Activated naive CD8-positive, alpha-beta T cell treated with anti-CD3 and anti-CD28 coated beads for 36 hours (primary cell): ENCODE measurements around the gene ADIRF. TPM values are rescaled to one million over a fixed set of nuclear protein-coding genes. Genes with fewer than 3 reads are reported as not detected.
A peak's percentile ranks its signal among the peaks of the same experiment; 100 is the strongest.

Source experiments
- DNase-seq: peaks from one replicate; pipeline ENCODE4 v3.0.0; 2021
- H3K27ac Mint-ChIP-seq: one replicate; pipeline ENCODE4 v1.8.0; 2022; ENCODE audit warnings: mild to moderate bottlenecking, moderate library complexity, mixed read lengths
- H3K27me3 Mint-ChIP-seq: one replicate; pipeline ENCODE4 v1.8.0; 2022; ENCODE audit warnings: mild to moderate bottlenecking, mixed read lengths
- H3K36me3 Mint-ChIP-seq: one replicate; pipeline ENCODE4 v1.8.0; 2021; ENCODE audit warnings: mild to moderate bottlenecking, mixed read lengths
- H3K4me1 Mint-ChIP-seq: one replicate; pipeline ENCODE4 v1.8.0; 2021; ENCODE audit warnings: mixed read lengths
- H3K4me3 Mint-ChIP-seq: one replicate; pipeline ENCODE4 v1.8.0; 2022; ENCODE audit warnings: mild to moderate bottlenecking, moderate library complexity, mixed read lengths
- H3K9me3 Mint-ChIP-seq: one replicate; pipeline ENCODE4 v1.8.0; 2022; ENCODE audit warnings: mixed read lengths
- total RNA-seq, 2 experiments: library from RNA; stranded (reverse); gene quantifications; one replicate each; pipeline ENCODE4 v1.2.3, GENCODE V29; 2021

The ADIRF gene
- total RNA-seq, 2 experiments from 2014 or later, result not detected

- peaks cover 12% of the 10 kb centered on the region for H3K9me3 Mint-ChIP-seq
- no peak for DNase-seq
- no peak overlapping the region for H3K4me3 Mint-ChIP-seq
- no peak overlapping the region for H3K27ac Mint-ChIP-seq
- no peaks in the 10 kb centered on the region for H3K27me3 Mint-ChIP-seq
- H3K4me1 Mint-ChIP-seq, result peaks cover 5% of the 10 kb centered on the region
- no peaks in the 10 kb centered on the region for H3K36me3 Mint-ChIP-seq
Measured at GRCh38 chr10:86955501-86956194, 12.6 kb upstream of the ADIRF start.

- Mint-ChIP-seq H3K27ac (no peak overlapping the region), H3K4me3 (no peak overlapping the region), H3K4me1 (no peaks in the 10 kb centered on the region), H3K36me3 (no peaks in the 10 kb centered on the region), H3K27me3 (no peaks in the 10 kb centered on the region), H3K9me3 (peaks cover 12% of the 10 kb centered on the region)
- no peak for DNase-seq
Measured at GRCh38 chr10:86956195-86956847, 12.0 kb upstream of the ADIRF start.

GRCh38 chr10:86956848-86957448, 11.3 kb upstream of the ADIRF start:
- no peak overlapping the region for H3K4me3 Mint-ChIP-seq
- H3K9me3 Mint-ChIP-seq, result peaks cover 11% of the 10 kb centered on the region
- no peaks in the 10 kb centered on the region for H3K36me3 Mint-ChIP-seq
- H3K4me1 Mint-ChIP-seq, result no peaks in the 10 kb centered on the region
- H3K27me3 Mint-ChIP-seq, result no peaks in the 10 kb centered on the region
- H3K27ac Mint-ChIP-seq, result no peak overlapping the region
- DNase-seq, result no peak

- peaks cover 6% of the 10 kb centered on the region for H3K9me3 Mint-ChIP-seq
- no peaks in the 10 kb centered on the region for H3K27me3 Mint-ChIP-seq
- H3K4me3 Mint-ChIP-seq, result no peak within 1 kb of the TSS
- H3K4me1 Mint-ChIP-seq, result no peaks in the 10 kb centered on the region
- no peaks in the 10 kb centered on the region for H3K36me3 Mint-ChIP-seq
- no peak for DNase-seq
- no peak within 1 kb of the TSS for H3K27ac Mint-ChIP-seq
Measured at GRCh38 chr10:86957471-86958115, 10.7 kb upstream of the ADIRF start, which contains the start of gene MMRN2. Gene MMRN2, minus strand, starts transcription at chr10:86957615. Its CDS starts 74 bp downstream, at chr10:86957541.

GRCh38 chr10:86958116-86958900, 10.0 kb upstream of the ADIRF start, which contains the start of gene SNCG:
Gene SNCG, plus strand, starts transcription at chr10:86958599. Its CDS starts 99 bp downstream, at chr10:86958698.
- Mint-ChIP-seq H3K4me1 (no peaks in the 10 kb centered on the region), H3K4me3 (no peak within 1 kb of the TSS), H3K27me3 (no peaks in the 10 kb centered on the region), H3K36me3 (no peaks in the 10 kb centered on the region), H3K9me3 (peaks cover 1% of the 10 kb centered on the region), H3K27ac (no peak within 1 kb of the TSS)
- DNase-seq, result no peak

DNA sequence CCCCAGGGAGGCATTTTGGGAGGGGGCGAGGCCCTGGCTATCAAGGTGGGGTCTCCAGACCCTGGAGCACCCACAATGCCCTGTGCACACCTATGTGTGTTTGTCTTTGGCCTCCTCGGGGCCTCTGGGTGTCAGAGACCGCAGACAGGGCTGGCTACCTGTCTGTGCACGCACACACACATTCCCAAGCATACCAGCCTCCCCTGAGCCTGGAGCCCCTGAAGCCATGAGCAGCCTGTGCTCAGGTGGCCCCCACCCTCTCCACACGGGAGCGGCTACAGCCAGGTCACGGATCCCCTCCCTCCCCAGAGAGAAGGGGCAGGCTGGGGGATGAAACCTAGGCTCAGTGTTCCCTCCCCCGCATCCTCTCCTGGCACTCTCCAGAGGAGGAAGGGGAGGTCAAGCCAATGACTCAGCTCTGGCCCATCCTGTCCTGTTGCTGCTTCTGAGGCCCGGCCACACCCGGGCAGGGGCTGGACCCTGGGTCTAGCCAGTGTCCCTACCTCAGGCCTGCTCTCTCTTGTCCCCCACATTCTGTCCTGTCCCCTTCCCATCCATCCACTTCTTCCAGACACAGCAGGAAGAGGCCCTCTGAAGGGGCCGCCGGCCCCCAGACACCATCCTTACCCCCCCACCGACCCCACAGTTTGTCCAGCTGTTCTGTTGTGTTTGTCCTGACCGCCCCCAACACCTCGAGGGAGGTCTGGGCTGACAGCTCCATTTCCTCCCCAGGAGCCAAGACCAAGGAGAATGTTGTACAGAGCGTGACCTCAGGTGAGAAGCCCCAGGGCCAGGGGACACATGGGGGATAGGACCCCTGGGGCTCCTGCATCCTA, 9.2 kb upstream of the ADIRF start:
- Mint-ChIP-seq H3K4me3 (no peak overlapping the region), H3K4me1 (no peaks in the 10 kb centered on the region), H3K27me3 (no peaks in the 10 kb centered on the region), H3K36me3 (no peaks in the 10 kb centered on the region), H3K27ac (no peak overlapping the region), H3K9me3 (no peaks in the 10 kb centered on the region)
- DNase-seq, result no peak

DNA sequence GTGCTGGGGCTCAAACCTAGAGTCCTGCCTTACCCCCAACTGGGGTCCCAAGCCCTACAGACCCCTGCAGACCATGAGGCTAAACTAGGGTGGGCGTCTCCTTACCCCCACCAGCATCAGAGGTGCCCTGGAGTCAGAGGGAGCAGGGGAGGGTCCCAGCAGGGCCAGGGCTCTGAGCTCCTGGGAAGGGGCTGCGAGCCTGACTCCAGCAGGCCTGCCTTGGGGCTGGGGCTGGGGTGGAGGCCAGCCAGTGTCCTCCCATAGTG, 8.6 kb upstream of the ADIRF start:
- H3K9me3 Mint-ChIP-seq, result no peaks in the 10 kb centered on the region
- no peaks in the 10 kb centered on the region for H3K27me3 Mint-ChIP-seq
- H3K4me3 Mint-ChIP-seq, result no peak overlapping the region
- H3K4me1 Mint-ChIP-seq, result no peaks in the 10 kb centered on the region
- H3K36me3 Mint-ChIP-seq, result no peaks in the 10 kb centered on the region
- no peak overlapping the region for H3K27ac Mint-ChIP-seq
- DNase-seq, result no peak

- Mint-ChIP-seq H3K36me3 (no peaks in the 10 kb centered on the region), H3K27me3 (no peaks in the 10 kb centered on the region), H3K9me3 (no peaks in the 10 kb centered on the region), H3K27ac (no peak overlapping the region), H3K4me3 (no peak overlapping the region), H3K4me1 (peaks cover under 1% of the 10 kb centered on the region)
- DNase-seq, result peak; percentile 48
Measured at GRCh38 chr10:86960003-86960862, 8.0 kb upstream of the ADIRF start.

- Mint-ChIP-seq H3K36me3 (no peaks in the 10 kb centered on the region), H3K27me3 (no peaks in the 10 kb centered on the region), H3K27ac (no peak overlapping the region), H3K4me3 (no peak overlapping the region), H3K9me3 (no peaks in the 10 kb centered on the region), H3K4me1 (peaks cover 7% of the 10 kb centered on the region)
- no peak for DNase-seq
Measured at GRCh38 chr10:86960863-86961434, 7.3 kb upstream of the ADIRF start.

GRCh38 chr10:86961481-86962091, 6.7 kb upstream of the ADIRF start:
- H3K9me3 Mint-ChIP-seq, result no peaks in the 10 kb centered on the region
- no peak overlapping the region for H3K4me3 Mint-ChIP-seq
- no peaks in the 10 kb centered on the region for H3K36me3 Mint-ChIP-seq
- no peak for DNase-seq
- H3K27me3 Mint-ChIP-seq, result no peaks in the 10 kb centered on the region
- H3K27ac Mint-ChIP-seq, result no peak overlapping the region
- peaks cover 14% of the 10 kb centered on the region for H3K4me1 Mint-ChIP-seq

DNA sequence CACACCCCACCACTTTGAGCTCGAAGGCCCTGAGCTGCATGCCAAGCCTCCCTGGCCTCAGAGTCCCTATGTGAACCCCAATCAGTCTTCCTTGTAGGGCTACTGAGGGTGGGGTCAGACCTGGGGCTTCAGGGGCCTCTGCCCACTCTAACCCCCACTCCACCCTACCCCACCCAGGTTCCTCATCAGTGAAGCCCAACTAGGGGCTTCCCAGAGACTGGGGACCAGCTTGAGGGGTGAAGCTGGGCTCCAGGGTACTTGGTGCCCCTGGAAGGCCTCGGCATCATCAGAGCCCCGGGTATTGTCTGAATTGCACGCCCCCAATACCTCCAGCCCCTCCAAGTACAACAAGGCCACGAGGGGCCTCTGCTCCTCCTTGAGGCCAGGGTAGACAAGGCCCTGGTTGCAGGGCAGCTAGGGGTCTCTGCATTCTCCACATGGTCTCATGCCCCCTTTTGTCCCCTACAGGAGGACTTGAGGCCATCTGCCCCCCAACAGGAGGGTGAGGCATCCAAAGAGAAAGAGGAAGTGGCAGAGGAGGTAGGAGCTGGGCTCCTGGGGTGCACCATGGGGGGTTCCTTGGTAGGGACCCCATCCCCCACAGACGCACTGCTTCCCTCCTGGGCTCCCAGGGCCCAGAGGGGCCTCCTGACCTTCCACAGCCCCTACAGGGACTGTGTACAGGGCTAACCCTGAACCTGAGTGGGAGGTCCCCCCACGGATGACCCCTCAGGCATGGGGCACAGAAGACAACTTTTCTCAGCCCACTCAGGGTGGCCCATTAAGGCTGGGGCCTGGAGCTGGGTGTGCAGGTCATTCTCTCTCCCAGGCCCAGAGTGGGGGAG, 5.9 kb upstream of the ADIRF start:
- Mint-ChIP-seq H3K4me3 (no peak overlapping the region), H3K4me1 (peaks cover 20% of the 10 kb centered on the region), H3K27me3 (no peaks in the 10 kb centered on the region), H3K9me3 (no peaks in the 10 kb centered on the region), H3K36me3 (no peaks in the 10 kb centered on the region), H3K27ac (no peak overlapping the region)
- no peak for DNase-seq

GRCh38 chr10:86962981-86963310, 5.3 kb upstream of the ADIRF start:
- no peaks in the 10 kb centered on the region for H3K9me3 Mint-ChIP-seq
- no peaks in the 10 kb centered on the region for H3K27me3 Mint-ChIP-seq
- H3K4me3 Mint-ChIP-seq, result no peak overlapping the region
- no peaks in the 10 kb centered on the region for H3K36me3 Mint-ChIP-seq
- H3K4me1 Mint-ChIP-seq, result peaks cover 23% of the 10 kb centered on the region
- no peak overlapping the region for H3K27ac Mint-ChIP-seq
- DNase-seq, result no peak
